DND-41 (cell line): Measurements from ENCODE around the gene FNBP1L.

ENCODE experiments used
- EZH2 ChIP-seq: IDR thresholded peaks from 3 replicates; pipeline ENCODE4 v1.6.1; 2012; ENCODE audit warnings: borderline replicate concordance, low read depth, mild to moderate bottlenecking, moderate library complexity, low read length, inconsistent platforms; ENCODE audit not compliant: severe bottlenecking
- TF ChIP-seq, protein P1 (sequence below): IDR thresholded peaks from 2 replicates; pipeline ENCODE4 v1.5.1; 2012; ENCODE audit warnings: borderline replicate concordance, low read length, moderate library complexity, mild to moderate bottlenecking; ENCODE audit not compliant: poor library complexity, severe bottlenecking; ENCODE audit errors: extremely low read depth

DNA sequence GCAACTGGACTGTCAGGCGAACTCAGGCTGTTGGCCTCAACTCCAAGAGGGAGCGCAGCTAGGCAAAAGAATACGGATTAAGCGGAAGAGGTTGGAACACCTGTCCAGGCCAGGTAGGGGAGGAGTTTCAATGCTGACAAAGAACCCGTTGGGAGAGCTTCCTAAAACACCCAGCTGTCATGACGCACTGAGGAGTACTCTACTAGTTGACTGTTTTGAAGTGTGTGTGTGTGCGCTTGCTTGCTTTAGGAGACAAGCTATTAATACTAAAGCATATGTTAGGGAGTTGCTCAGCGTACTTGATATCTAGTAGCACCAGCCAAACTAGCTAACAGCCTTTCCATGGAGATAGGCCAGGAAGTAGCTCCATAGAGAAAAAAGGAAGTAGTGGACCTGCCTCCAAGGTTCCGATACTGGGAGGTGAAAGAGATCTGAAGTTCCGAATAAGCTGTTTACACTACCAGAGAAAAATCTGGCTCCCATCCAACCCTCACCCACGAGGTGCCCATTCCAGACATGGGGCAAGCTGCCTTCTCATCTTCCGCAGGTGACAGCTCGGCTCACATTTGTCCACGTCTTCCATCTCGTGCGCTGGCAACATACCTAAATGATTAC is 974 bp upstream of the FNBP1L start:
- TF ChIP-seq, protein P1, sequence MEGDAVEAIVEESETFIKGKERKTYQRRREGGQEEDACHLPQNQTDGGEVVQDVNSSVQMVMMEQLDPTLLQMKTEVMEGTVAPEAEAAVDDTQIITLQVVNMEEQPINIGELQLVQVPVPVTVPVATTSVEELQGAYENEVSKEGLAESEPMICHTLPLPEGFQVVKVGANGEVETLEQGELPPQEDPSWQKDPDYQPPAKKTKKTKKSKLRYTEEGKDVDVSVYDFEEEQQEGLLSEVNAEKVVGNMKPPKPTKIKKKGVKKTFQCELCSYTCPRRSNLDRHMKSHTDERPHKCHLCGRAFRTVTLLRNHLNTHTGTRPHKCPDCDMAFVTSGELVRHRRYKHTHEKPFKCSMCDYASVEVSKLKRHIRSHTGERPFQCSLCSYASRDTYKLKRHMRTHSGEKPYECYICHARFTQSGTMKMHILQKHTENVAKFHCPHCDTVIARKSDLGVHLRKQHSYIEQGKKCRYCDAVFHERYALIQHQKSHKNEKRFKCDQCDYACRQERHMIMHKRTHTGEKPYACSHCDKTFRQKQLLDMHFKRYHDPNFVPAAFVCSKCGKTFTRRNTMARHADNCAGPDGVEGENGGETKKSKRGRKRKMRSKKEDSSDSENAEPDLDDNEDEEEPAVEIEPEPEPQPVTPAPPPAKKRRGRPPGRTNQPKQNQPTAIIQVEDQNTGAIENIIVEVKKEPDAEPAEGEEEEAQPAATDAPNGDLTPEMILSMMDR, result no peak
- TF ChIP-seq EZH2, result no peak
